H1 (cell line): Measurements from ENCODE around the gene CTSH.

ENCODE experiments used
- HDAC2 ChIP-seq, 2 experiments: fragments of 300-600 bp in 1 of 2; sonication (generic) in 1 of 2; IDR thresholded peaks; 2 replicates each; pipeline ENCODE4 v1.6.1; 2011 to 2012; ENCODE audit warnings: low read depth in 2 of 2, low read length in 2 of 2, mild to moderate bottlenecking in 2 of 2, moderate library complexity in 2 of 2, borderline replicate concordance in 1 of 2, inconsistent platforms in 1 of 2
- TF ChIP-seq, protein P1 (sequence below), 3 experiments: IDR thresholded peaks; 1 replicate in 2 of 3; 2 replicates in 1 of 3; pipeline versions ENCODE4 v1.5.1 to v1.6.1; 2011; ENCODE audit warnings: low read length in 3 of 3, mild to moderate bottlenecking in 3 of 3, inconsistent platforms in 2 of 3, low read depth in 1 of 3, moderate library complexity in 1 of 3; ENCODE audit not compliant: insufficient read depth in 1 of 3; ENCODE audit errors: control extremely low read depth in 1 of 3

DNA sequence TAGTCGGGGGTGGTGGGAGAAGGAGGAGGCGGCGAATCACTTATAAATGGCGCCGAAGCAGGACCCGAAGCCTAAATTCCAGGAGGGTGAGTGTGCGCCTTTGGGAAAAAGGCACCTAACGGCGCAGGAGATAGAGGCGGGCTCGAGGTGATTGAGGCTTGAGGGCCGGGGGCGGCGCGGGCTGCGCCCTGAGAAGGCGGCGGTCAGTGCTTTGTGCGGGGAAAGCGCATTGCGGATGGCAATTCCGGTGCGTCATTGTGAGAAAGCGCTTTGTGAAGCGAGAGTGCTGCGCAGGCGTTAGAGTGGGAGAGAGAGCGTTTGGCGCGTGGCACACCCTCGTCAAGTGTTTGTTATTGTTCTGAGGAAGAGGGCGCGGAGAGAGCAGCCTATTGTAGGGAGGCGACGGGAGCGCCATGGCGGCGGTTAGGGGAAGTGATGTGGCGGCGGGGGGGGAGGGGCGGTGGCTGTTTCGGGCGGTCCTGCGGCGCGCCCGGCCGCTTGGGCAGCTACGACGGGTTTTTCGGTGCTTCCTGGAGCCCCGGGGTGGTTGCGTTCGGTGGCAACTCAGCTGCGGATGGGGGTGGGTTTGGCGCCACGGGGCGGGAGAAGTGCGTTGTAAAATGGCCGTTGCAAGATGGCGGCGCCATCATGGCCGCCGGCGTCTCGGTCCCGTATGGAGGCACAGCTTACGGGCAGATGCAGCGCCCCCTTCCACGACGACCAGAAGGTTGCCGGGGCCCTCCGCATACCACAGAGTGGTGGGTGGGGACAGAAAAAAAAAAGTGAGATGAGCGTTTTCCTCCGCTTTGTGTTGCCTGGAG lies 71.7 kb downstream of the CTSH start:
- TF ChIP-seq, protein P1, sequence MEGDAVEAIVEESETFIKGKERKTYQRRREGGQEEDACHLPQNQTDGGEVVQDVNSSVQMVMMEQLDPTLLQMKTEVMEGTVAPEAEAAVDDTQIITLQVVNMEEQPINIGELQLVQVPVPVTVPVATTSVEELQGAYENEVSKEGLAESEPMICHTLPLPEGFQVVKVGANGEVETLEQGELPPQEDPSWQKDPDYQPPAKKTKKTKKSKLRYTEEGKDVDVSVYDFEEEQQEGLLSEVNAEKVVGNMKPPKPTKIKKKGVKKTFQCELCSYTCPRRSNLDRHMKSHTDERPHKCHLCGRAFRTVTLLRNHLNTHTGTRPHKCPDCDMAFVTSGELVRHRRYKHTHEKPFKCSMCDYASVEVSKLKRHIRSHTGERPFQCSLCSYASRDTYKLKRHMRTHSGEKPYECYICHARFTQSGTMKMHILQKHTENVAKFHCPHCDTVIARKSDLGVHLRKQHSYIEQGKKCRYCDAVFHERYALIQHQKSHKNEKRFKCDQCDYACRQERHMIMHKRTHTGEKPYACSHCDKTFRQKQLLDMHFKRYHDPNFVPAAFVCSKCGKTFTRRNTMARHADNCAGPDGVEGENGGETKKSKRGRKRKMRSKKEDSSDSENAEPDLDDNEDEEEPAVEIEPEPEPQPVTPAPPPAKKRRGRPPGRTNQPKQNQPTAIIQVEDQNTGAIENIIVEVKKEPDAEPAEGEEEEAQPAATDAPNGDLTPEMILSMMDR (IDR thresholded peaks at IDR 0.05; ENCODE audit: control extremely low read depth in 1 of 3, insufficient read depth in 1 of 3, low read depth in 1 of 3, low read length in 3 of 3) = peak; percentile 57 to 76 (median 60)
- no peak for TF ChIP-seq HDAC2 (IDR thresholded peaks at IDR 0.05; ENCODE audit: borderline replicate concordance in 1 of 2, low read depth in 2 of 2, low read length in 2 of 2)
